GM19468 (cell line): ENCODE results near the gene HCFC2.

Source experiments
- ATAC-seq: cut with Tn5 transposase; IDR thresholded peaks from one replicate; pipeline ENCODE4 v1.9.1; 2021; ENCODE audit warnings: mild to moderate bottlenecking, moderate library complexity, moderate number of reproducible peaks; ENCODE audit not compliant: unreplicated experiment; ENCODE audit errors: extremely low read depth

HCFC2 gene

DNA sequence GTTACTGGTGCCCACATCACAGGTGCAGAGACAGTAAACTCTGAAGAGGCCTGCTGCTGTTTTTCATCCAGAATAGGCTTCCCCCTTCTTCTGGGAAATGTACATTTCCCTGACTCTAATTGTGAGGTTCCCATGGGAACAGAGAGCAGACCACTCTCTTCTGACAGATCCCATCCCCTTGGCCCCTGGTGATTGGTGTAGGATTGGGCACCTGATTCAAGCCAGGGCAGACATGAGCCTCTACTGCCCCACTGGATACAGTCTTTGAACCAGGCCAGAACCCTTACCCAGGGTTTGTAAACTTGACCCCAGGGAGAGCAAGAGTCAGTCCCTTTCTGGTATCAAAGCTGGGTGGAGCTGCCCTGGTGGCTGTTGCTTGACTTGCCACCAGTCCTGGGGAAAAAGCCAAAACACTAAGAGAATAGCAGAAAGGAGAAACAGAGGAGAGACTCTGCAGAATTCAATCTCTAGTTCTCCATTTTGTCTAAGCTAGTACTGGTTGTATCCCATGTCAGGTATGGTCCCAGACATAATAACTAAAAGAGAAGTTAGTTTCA lies 88.4 kb downstream of the HCFC2 start:
- no peak for ATAC-seq

DNA sequence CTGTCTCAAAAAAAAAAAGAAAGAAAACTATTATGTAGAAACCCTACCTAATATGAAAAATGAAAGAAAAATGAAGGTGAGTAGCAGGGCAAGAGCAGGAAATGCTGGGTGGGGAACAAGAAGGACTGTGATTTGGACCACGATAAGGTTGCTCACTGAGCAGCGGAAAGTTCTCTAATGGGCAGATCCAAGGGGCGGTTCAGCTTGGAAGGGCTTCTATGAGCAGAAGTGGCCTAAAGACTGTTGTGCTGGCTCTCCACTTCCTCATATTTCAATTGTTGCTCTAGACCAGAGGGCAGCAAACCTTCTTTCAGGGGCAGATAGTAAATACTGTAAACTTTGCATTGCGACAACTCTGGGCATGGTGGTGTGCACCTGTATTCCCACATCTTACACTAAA lies 90.0 kb downstream of the HCFC2 start:
- no peak for ATAC-seq

DNA sequence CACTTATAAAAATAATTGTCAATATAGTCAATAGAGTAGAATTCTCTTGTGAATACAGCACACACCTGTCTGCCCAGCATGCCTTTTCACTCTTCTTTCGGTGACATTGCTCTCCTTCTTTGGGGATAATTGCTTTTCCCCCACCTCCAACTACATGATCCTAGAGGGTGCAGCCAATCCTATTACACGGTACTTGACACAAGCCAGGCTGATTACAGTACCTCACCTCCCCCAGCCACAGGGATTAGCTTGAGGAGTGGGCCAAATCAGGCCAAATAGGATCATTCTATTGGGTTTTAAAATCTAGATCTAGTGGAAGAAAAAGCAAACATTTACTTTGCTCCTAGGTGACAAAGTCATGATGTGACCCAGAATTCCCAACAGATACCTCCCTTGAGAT lies 90.5 kb downstream of the HCFC2 start:
- no peak for ATAC-seq
